Glutamatergic neuron (in vitro differentiated cells): ENCODE results near the gene LOC128125822.

Experiments
- DNase-seq: peaks from one replicate; pipeline ENCODE4 v3.0.0; 2022
- H3K27ac Mint-ChIP-seq: one replicate; pipeline ENCODE4 v1.8.0; 2020; ENCODE audit warnings: mild to moderate bottlenecking, mixed read lengths, inconsistent platforms; ENCODE audit not compliant: unreplicated experiment
- H3K27me3 Mint-ChIP-seq: one replicate; pipeline ENCODE4 v1.8.0; 2020; ENCODE audit warnings: mild to moderate bottlenecking, moderate library complexity, mixed read lengths, inconsistent platforms; ENCODE audit not compliant: unreplicated experiment
- H3K36me3 Mint-ChIP-seq: one replicate; pipeline ENCODE4 v1.8.0; 2020; ENCODE audit warnings: mild to moderate bottlenecking, mixed read lengths, inconsistent platforms; ENCODE audit not compliant: unreplicated experiment
- H3K4me1 Mint-ChIP-seq: one replicate; pipeline ENCODE4 v1.8.0; 2020; ENCODE audit warnings: mild to moderate bottlenecking, low read depth, mixed read lengths, inconsistent platforms; ENCODE audit not compliant: unreplicated experiment
- H3K4me3 Mint-ChIP-seq: one replicate; pipeline ENCODE4 v1.8.0; 2020; ENCODE audit warnings: mild to moderate bottlenecking, mixed read lengths, inconsistent platforms; ENCODE audit not compliant: unreplicated experiment
- H3K9me3 Mint-ChIP-seq: one replicate; pipeline ENCODE4 v1.8.0; 2020; ENCODE audit warnings: mild to moderate bottlenecking, moderate library complexity, mixed read lengths, inconsistent platforms; ENCODE audit not compliant: unreplicated experiment
- CTCF ChIP-seq: fragments of 200-600 bp; sonication (generic); IDR thresholded peaks from one replicate; pipeline ENCODE4 v1.5.0; 2021; ENCODE audit not compliant: partially characterized antibody, unreplicated experiment

The LOC128125822 gene

GRCh38 chr6:63553208-63553607 lies 19.1 kb upstream of the LOC128125822 start:
- Mint-ChIP-seq H3K27me3 (no peaks in the 10 kb centered on the region), H3K27ac (no peak overlapping the region), H3K4me3 (no peak overlapping the region), H3K4me1 (no peaks in the 10 kb centered on the region), H3K9me3 (no peaks in the 10 kb centered on the region), H3K36me3 (no peaks in the 10 kb centered on the region)
- TF ChIP-seq CTCF: no peak
- no peak for DNase-seq

- no peaks in the 10 kb centered on the region for H3K36me3 Mint-ChIP-seq
Observed at GRCh38 chr6:63553900-63554299, 18.4 kb upstream of the LOC128125822 start.

GRCh38 chr6:63554782-63555181 lies 17.5 kb upstream of the LOC128125822 start:
- TF ChIP-seq CTCF: no peak
- no peaks in the 10 kb centered on the region for H3K9me3 Mint-ChIP-seq
- no peak overlapping the region for H3K27ac Mint-ChIP-seq
- no peaks in the 10 kb centered on the region for H3K4me1 Mint-ChIP-seq
- no peak for DNase-seq
- H3K4me3 Mint-ChIP-seq: no peak overlapping the region
- H3K36me3 Mint-ChIP-seq: no peaks in the 10 kb centered on the region
- H3K27me3 Mint-ChIP-seq: no peaks in the 10 kb centered on the region

More at GRCh38 chr6:63553900-63554299, 18.4 kb upstream of the LOC128125822 start:
- Mint-ChIP-seq H3K27me3 (no peaks in the 10 kb centered on the region), H3K9me3 (no peaks in the 10 kb centered on the region), H3K27ac (no peak overlapping the region), H3K4me3 (no peak overlapping the region), H3K4me1 (no peaks in the 10 kb centered on the region)
- TF ChIP-seq CTCF: no peak
- no peak for DNase-seq

GRCh38 chr6:63556369-63556768 lies 15.9 kb upstream of the LOC128125822 start:
- H3K27me3 Mint-ChIP-seq: no peaks in the 10 kb centered on the region
- no peak overlapping the region for H3K27ac Mint-ChIP-seq
- H3K36me3 Mint-ChIP-seq: no peaks in the 10 kb centered on the region
- DNase-seq: no peak
- H3K4me1 Mint-ChIP-seq: no peaks in the 10 kb centered on the region
- H3K9me3 Mint-ChIP-seq: no peaks in the 10 kb centered on the region
- H3K4me3 Mint-ChIP-seq: no peak overlapping the region
- TF ChIP-seq CTCF: no peak

GRCh38 chr6:63558278-63558677 lies 14.0 kb upstream of the LOC128125822 start:
- DNase-seq: no peak
- Mint-ChIP-seq H3K27me3 (no peaks in the 10 kb centered on the region), H3K27ac (no peak overlapping the region), H3K4me3 (no peak overlapping the region), H3K9me3 (no peaks in the 10 kb centered on the region), H3K36me3 (no peaks in the 10 kb centered on the region), H3K4me1 (no peaks in the 10 kb centered on the region)
- no peak for TF ChIP-seq CTCF
